ENCODE data around the gene WDFY4.
A peak's percentile ranks its signal among the peaks of the same experiment; 100 is the strongest.

The WDFY4 gene

GRCh38 chr10:48883701-48884100, 199.0 kb downstream of the WDFY4 start:
- TF ChIP-seq FOXM1 (IDR thresholded peaks at IDR 0.05; ENCODE audit: borderline replicate concordance, low read depth) = no peak
- no peak for TF ChIP-seq RAD21 (IDR thresholded peaks at IDR 0.05; ENCODE audit: low read depth)
- no peak for TF ChIP-seq TCF12 (IDR thresholded peaks at IDR 0.05; ENCODE audit: low read depth)
- no peak for TF ChIP-seq YY1 (IDR thresholded peaks at IDR 0.05; ENCODE audit: low read depth)
- TF ChIP-seq NFIC (IDR thresholded peaks at IDR 0.05) = no peak
- no peak for TF ChIP-seq CREB1 (IDR thresholded peaks at IDR 0.05; ENCODE audit: low read depth)
- no peak for TF ChIP-seq USF1 (IDR thresholded peaks at IDR 0.05)
- no peak for TF ChIP-seq TEAD4 (IDR thresholded peaks at IDR 0.05)
- TF ChIP-seq CEBPB (IDR thresholded peaks at IDR 0.05) = no peak
- TF ChIP-seq EGR1 (IDR thresholded peaks at IDR 0.05) = no peak
- TF ChIP-seq MAX (IDR thresholded peaks at IDR 0.05) = no peak

GRCh38 chr10:48884179-48885045, 199.7 kb downstream of the WDFY4 start:
- TF ChIP-seq NFIC (IDR thresholded peaks at IDR 0.05) = no peak
- TF ChIP-seq TEAD4 (IDR thresholded peaks at IDR 0.05) = no peak
- TF ChIP-seq USF1 (IDR thresholded peaks at IDR 0.05) = no peak
- no peak for TF ChIP-seq YY1 (IDR thresholded peaks at IDR 0.05; ENCODE audit: low read depth)
- no peak for TF ChIP-seq REST (IDR thresholded peaks at IDR 0.05; ENCODE audit: low read depth)
- TF ChIP-seq FOXM1 (IDR thresholded peaks at IDR 0.05; ENCODE audit: borderline replicate concordance, low read depth) = no peak
- TF ChIP-seq TCF12 (IDR thresholded peaks at IDR 0.05; ENCODE audit: low read depth) = no peak
- TF ChIP-seq TAF1 (IDR thresholded peaks at IDR 0.05; ENCODE audit: low read depth) = no peak

GRCh38 chr10:48885376-48885775, 200.7 kb downstream of the WDFY4 start:
- no peak for TF ChIP-seq YY1 (IDR thresholded peaks at IDR 0.05; ENCODE audit: low read depth)
- peak; percentile 63 for TF ChIP-seq RAD21 (IDR thresholded peaks at IDR 0.05; ENCODE audit: low read depth)

- no peak for TF ChIP-seq TAF1 (IDR thresholded peaks at IDR 0.05; ENCODE audit: low read depth)
- no peak for TF ChIP-seq YY1 (IDR thresholded peaks at IDR 0.05; ENCODE audit: low read depth)
- TF ChIP-seq NFIC (IDR thresholded peaks at IDR 0.05) = no peak
- TF ChIP-seq RAD21 (IDR thresholded peaks at IDR 0.05; ENCODE audit: low read depth) = no peak
- no peak for TF ChIP-seq EP300 (IDR thresholded peaks at IDR 0.05; ENCODE audit: borderline replicate concordance)
- TF ChIP-seq FOXM1 (IDR thresholded peaks at IDR 0.05; ENCODE audit: borderline replicate concordance, low read depth) = no peak
- TF ChIP-seq TEAD4 (IDR thresholded peaks at IDR 0.05) = no peak
- TF ChIP-seq CREB1 (IDR thresholded peaks at IDR 0.05; ENCODE audit: low read depth) = no peak
- no peak for TF ChIP-seq CEBPB (IDR thresholded peaks at IDR 0.05)
- TF ChIP-seq USF1 (IDR thresholded peaks at IDR 0.05) = no peak
Observed at GRCh38 chr10:48887982-48888381, 203.3 kb downstream of the WDFY4 start.

GRCh38 chr10:48890888-48891850, 206.5 kb downstream of the WDFY4 start:
- TF ChIP-seq REST (IDR thresholded peaks at IDR 0.05; ENCODE audit: low read depth) (no peak), CEBPB (IDR thresholded peaks at IDR 0.05) (0 out of 2 replicates have a peak, but pooled peaks have one; percentile 43)

Data from Ishikawa (cell line).